ENCODE measurements around the gene TRIM22.
"Not testable (repeated sequence)": the region's sequence is repeated elsewhere in the genome, so short reads cannot be mapped to it uniquely, and the experiment has no call there.

The TRIM22 gene

GRCh38 chr11:5691238-5691963 is 1.8 kb downstream of the TRIM22 start:
- DNase-seq, result not testable (repeated sequence)

- DNase-seq, result no peak
Measured at GRCh38 chr11:5691964-5692361, 2.4 kb downstream of the TRIM22 start.

- no peak for DNase-seq
Measured at GRCh38 chr11:5694642-5695041, 5.1 kb downstream of the TRIM22 start.

GRCh38 chr11:5695580-5695979 is 6.0 kb downstream of the TRIM22 start:
- no peak for DNase-seq

GRCh38 chr11:5696210-5696609 is 6.6 kb downstream of the TRIM22 start:
- no peak for DNase-seq

GRCh38 chr11:5698281-5698680 is 8.7 kb downstream of the TRIM22 start:
- no peak for DNase-seq

GRCh38 chr11:5700421-5701054 is 10.9 kb downstream of the TRIM22 start:
- no peak for DNase-seq

- DNase-seq, result no peak
Measured at GRCh38 chr11:5701055-5701577, 11.5 kb downstream of the TRIM22 start.

GRCh38 chr11:5703741-5704536 is 14.3 kb downstream of the TRIM22 start:
- no peak for DNase-seq

- no peak for DNase-seq
Measured at GRCh38 chr11:5705688-5706087, 16.1 kb downstream of the TRIM22 start.

GRCh38 chr11:5712507-5712906 is 22.9 kb downstream of the TRIM22 start:
- no peak for DNase-seq

GRCh38 chr11:5713695-5714094 is 24.1 kb downstream of the TRIM22 start:
- no peak for DNase-seq

GRCh38 chr11:5716518-5716917 is 26.9 kb downstream of the TRIM22 start:
- DNase-seq, result not testable (repeated sequence)

- no peak for DNase-seq
Measured at GRCh38 chr11:5719703-5720495, 30.3 kb downstream of the TRIM22 start.

- no peak for DNase-seq
Measured at GRCh38 chr11:5722622-5723021, 33.0 kb downstream of the TRIM22 start.

GRCh38 chr11:5726351-5726750 is 36.8 kb downstream of the TRIM22 start:
- no peak for DNase-seq

- no peak for DNase-seq
Measured at GRCh38 chr11:5727691-5728090, 38.1 kb downstream of the TRIM22 start.

GRCh38 chr11:5736396-5736795 is 46.8 kb downstream of the TRIM22 start, which contains the start of gene OR56B1:
Gene OR56B1, plus strand, starts transcription at chr11:5736448. Its CDS starts 69 bp downstream, at chr11:5736517.
- DNase-seq, result no peak

- DNase-seq, result no peak
Measured at GRCh38 chr11:5737091-5737490, 47.5 kb downstream of the TRIM22 start.

- no peak for DNase-seq
Measured at GRCh38 chr11:5737670-5738392, 48.2 kb downstream of the TRIM22 start.

- no peak for DNase-seq
Measured at GRCh38 chr11:5738431-5738830, 48.8 kb downstream of the TRIM22 start.

- DNase-seq, result no peak
Measured at GRCh38 chr11:5746614-5747013, 57.0 kb downstream of the TRIM22 start.

Data from NCI-H748 treated with DMSO at 0.1 percent for 48 hours (cell line).